WTC11 (cell line): ENCODE measurements around the gene TMEM88. TPM values are rescaled to one million over a fixed set of nuclear protein-coding genes. Genes with fewer than 3 reads are reported as not detected.

Source experiments
- ATAC-seq: fragments of 200-7000 bp; cut with Tn5 transposase; 2 replicates; pipeline ENCODE4 v1.10.0; 2021; ENCODE audit warnings: mild to moderate bottlenecking, moderate library complexity
- CTCF ChIA-PET: fragments of 300-600 bp; sonication (Branson Sonifier 250); formaldehyde crosslinking; loops from one replicate; lab custom pipeline; 2021; ENCODE audit warnings: antibody characterized with exemption; lab: Charles Lee
- POLR2A ChIA-PET: fragments of 350-600 bp; sonication (Branson Sonifier 250); formaldehyde crosslinking; loops from one replicate; lab custom pipeline; 2021; ENCODE audit warnings: antibody characterized with exemption; lab: Charles Lee
- DNase-seq: peaks from one replicate; pipeline ENCODE4 v3.0.0; 2021; ENCODE audit warnings: low spot score
- H3K27ac Mint-ChIP-seq: 2 replicates; pipeline ENCODE4 v1.8.0; 2021; ENCODE audit warnings: mixed read lengths
- H3K27me3 Mint-ChIP-seq: 2 replicates; pipeline ENCODE4 v1.8.0; 2021; ENCODE audit warnings: low read depth, mild to moderate bottlenecking, moderate library complexity, mixed read lengths
- H3K36me3 Mint-ChIP-seq: 2 replicates; pipeline ENCODE4 v1.8.0; 2021; ENCODE audit warnings: mixed read lengths
- H3K4me1 Mint-ChIP-seq: 2 replicates; pipeline ENCODE4 v1.8.0; 2022; ENCODE audit warnings: mixed read lengths
- H3K4me3 Mint-ChIP-seq: 2 replicates; pipeline ENCODE4 v1.8.0; 2021; ENCODE audit warnings: mild to moderate bottlenecking, moderate library complexity, mixed read lengths
- H3K9me3 Mint-ChIP-seq: 2 replicates; pipeline ENCODE4 v1.8.0; 2021; ENCODE audit warnings: mixed read lengths
- MYBL2 ChIP-seq: sonication (generic); formaldehyde crosslinking; IDR thresholded peaks from 2 replicates; pipeline ENCODE4 v1.8.1; 2023; ENCODE audit warnings: mild to moderate bottlenecking, moderate library complexity, missing genetic modification reagents
- NR1H2 ChIP-seq: sonication (generic); formaldehyde crosslinking; IDR thresholded peaks from 2 replicates; pipeline ENCODE4 v1.9.0; 2021; ENCODE audit warnings: mild to moderate bottlenecking, moderate library complexity, missing genetic modification reagents
- ZNF121 ChIP-seq: sonication (generic); formaldehyde crosslinking; IDR thresholded peaks from 2 replicates; pipeline ENCODE4 v1.8.0; 2023; ENCODE audit warnings: missing genetic modification reagents
- total RNA-seq: library from RNA; stranded (reverse); gene quantifications from 3 replicates; pipeline ENCODE4 v1.2.3, GENCODE V29; 2021
- TF ChIP-seq, protein P1 (sequence below): sonication (generic); formaldehyde crosslinking; IDR thresholded peaks from 2 replicates; pipeline ENCODE4 v1.8.1; 2023; ENCODE audit warnings: mild to moderate bottlenecking, moderate library complexity, missing genetic modification reagents
- TF ChIP-seq, protein P2 (sequence below): sonication (generic); formaldehyde crosslinking; IDR thresholded peaks from 2 replicates; pipeline ENCODE4 v1.8.1; 2023; ENCODE audit warnings: mild to moderate bottlenecking, missing genetic modification reagents
- TF ChIP-seq, protein P3 (sequence below): sonication (generic); formaldehyde crosslinking; IDR thresholded peaks from 2 replicates; pipeline ENCODE4 v1.8.0; 2022; ENCODE audit warnings: mild to moderate bottlenecking, missing genetic modification reagents
- TF ChIP-seq, protein P4 (sequence below): sonication (generic); formaldehyde crosslinking; IDR thresholded peaks from 2 replicates; pipeline ENCODE4 v1.8.1; 2022; ENCODE audit warnings: mild to moderate bottlenecking, moderate library complexity, missing genetic modification reagents
- TF ChIP-seq, protein P5 (sequence below): sonication (generic); formaldehyde crosslinking; IDR thresholded peaks from 2 replicates; pipeline ENCODE4 v1.8.0; 2023; ENCODE audit warnings: missing genetic modification reagents
- TF ChIP-seq, protein P6 (sequence below): fragments of 250-450 bp; sonication (Bioruptor Pico); IDR thresholded peaks from 2 replicates; pipeline ENCODE4 v2.1.2; 2022; ENCODE audit warnings: mild to moderate bottlenecking, moderate library complexity
- TF ChIP-seq, protein P7 (sequence below): sonication (generic); formaldehyde crosslinking; IDR thresholded peaks from 2 replicates; pipeline ENCODE4 v1.8.1; 2022; ENCODE audit warnings: low read depth, missing genetic modification reagents, borderline replicate concordance

TMEM88 gene
- total RNA-seq, 1 experiment from 2014 or later, result 2.9 TPM

DNA sequence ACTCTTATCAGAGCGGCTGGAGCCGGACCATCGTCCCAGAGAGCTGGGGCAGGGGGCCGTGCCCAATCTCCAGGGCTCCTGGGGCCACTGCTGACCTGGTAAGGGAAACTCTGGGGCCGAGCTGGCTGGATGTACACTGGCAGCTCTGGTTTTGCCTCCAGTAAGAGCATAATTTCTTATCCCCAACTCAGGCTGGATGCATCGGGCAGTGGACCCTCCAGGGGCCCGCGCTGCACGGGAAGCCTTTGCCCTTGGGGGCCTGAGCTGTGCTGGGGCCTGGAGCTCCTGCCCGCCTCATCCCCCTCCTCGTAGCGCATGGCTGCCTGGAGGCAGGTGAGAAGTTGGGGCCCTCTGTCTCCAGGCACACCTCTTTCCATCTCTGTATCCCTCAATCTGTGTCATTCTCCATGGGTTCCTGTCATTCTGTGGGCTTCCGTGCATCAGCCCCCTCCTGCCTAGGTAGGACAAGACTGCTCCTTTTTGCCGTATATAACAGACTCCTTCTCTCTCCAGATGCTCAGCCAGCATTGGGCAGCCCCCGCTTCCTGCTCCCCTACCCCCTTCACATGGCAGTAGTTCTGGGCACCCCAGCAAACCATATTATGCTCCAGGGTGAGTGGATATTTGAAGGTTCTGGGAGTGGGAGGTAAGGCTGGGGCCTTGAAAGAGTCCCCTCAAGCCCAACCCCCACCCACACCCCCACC is 9.4 kb upstream of the TMEM88 start:
- no peak overlapping the region for H3K27ac Mint-ChIP-seq

DNA sequence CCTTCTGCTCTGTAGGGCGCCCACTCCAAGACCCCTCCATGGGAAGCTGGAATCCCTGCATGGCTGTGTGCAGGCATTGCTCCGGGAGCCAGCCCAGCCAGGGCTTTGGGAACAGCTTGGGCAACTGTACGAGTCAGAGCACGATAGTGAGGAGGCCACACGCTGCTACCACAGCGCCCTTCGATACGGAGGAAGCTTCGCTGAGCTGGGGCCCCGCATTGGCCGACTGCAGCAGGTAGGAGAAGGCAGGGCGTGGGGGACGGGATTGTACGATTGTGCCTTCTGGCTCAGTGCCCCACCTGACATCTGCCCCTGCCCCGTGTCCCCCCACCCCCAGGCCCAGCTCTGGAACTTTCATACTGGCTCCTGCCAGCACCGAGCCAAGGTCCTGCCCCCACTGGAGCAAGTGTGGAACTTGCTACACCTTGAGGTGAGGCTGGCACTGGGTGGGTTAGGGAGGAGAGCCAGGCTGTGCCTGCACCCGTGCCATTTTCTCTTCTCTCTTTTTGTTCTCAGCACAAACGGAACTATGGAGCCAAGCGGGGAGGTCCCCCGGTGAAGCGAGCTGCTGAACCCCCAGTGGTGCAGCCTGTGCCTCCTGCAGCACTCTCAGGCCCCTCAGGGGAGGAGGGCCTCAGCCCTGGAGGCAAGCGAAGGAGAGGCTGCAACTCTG is 8.7 kb upstream of the TMEM88 start:
- Mint-ChIP-seq H3K27ac (no peak overlapping the region), H3K4me3 (no peak overlapping the region), H3K9me3 (no peaks in the 10 kb centered on the region), H3K4me1 (peaks cover 18% of the 10 kb centered on the region), H3K36me3 (no peaks in the 10 kb centered on the region), H3K27me3 (peaks cover 27% of the 10 kb centered on the region)
- ChIA-PET POLR2A (interaction anchor here (1.7 kb wide), 1 partner anchor 10 kb away, joined by 8 read pairs; no protein-coding TSS in a partner anchor), CTCF (interaction anchor here (1.1 to 7.0 kb wide), 7 partner anchors 9 to 195 kb away, joined by 3 to 66 read pairs (median 6); partner anchors contain the start of genes CYB5D1, KDM6B and NAA38)
- ATAC-seq (no peak), DNase-seq (no peak)
- TF ChIP-seq MYBL2 (no peak), ZNF121 (CRISPR knock-in tag) (no peak), NR1H2 (no peak)
- TF ChIP-seq, protein P1, sequence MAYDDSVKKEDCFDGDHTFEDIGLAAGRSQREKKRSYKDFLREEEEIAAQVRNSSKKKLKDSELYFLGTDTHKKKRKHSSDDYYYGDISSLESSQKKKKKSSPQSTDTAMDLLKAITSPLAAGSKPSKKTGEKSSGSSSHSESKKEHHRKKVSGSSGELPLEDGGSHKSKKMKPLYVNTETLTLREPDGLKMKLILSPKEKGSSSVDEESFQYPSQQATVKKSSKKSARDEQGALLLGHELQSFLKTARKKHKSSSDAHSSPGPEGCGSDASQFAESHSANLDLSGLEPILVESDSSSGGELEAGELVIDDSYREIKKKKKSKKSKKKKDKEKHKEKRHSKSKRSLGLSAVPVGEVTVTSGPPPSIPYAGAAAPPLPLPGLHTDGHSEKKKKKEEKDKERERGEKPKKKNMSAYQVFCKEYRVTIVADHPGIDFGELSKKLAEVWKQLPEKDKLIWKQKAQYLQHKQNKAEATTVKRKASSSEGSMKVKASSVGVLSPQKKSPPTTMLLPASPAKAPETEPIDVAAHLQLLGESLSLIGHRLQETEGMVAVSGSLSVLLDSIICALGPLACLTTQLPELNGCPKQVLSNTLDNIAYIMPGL (CRISPR knock-in tag), result no peak
- TF ChIP-seq, protein P2, sequence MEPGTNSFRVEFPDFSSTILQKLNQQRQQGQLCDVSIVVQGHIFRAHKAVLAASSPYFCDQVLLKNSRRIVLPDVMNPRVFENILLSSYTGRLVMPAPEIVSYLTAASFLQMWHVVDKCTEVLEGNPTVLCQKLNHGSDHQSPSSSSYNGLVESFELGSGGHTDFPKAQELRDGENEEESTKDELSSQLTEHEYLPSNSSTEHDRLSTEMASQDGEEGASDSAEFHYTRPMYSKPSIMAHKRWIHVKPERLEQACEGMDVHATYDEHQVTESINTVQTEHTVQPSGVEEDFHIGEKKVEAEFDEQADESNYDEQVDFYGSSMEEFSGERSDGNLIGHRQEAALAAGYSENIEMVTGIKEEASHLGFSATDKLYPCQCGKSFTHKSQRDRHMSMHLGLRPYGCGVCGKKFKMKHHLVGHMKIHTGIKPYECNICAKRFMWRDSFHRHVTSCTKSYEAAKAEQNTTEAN (CRISPR knock-in tag), result no peak
- TF ChIP-seq, protein P3, sequence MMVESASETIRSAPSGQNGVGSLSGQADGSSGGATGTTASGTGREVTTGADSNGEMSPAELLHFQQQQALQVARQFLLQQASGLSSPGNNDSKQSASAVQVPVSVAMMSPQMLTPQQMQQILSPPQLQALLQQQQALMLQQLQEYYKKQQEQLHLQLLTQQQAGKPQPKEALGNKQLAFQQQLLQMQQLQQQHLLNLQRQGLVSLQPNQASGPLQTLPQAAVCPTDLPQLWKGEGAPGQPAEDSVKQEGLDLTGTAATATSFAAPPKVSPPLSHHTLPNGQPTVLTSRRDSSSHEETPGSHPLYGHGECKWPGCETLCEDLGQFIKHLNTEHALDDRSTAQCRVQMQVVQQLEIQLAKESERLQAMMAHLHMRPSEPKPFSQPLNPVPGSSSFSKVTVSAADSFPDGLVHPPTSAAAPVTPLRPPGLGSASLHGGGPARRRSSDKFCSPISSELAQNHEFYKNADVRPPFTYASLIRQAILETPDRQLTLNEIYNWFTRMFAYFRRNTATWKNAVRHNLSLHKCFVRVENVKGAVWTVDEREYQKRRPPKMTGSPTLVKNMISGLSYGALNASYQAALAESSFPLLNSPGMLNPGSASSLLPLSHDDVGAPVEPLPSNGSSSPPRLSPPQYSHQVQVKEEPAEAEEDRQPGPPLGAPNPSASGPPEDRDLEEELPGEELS (CRISPR knock-in tag), result no peak

More for the DNA sequence above, 9.4 kb upstream of the TMEM88 start:
- no peak for ATAC-seq
- no peak for DNase-seq
- H3K4me3 Mint-ChIP-seq, result peak overlapping the region; percentile 81
- H3K36me3 Mint-ChIP-seq, result no peaks in the 10 kb centered on the region
- peaks cover 18% of the 10 kb centered on the region for H3K4me1 Mint-ChIP-seq
- CTCF ChIA-PET, result interaction anchor here (0.7 to 7.0 kb wide), 15 partner anchors 8 to 228 kb away, joined by 3 to 66 read pairs (median 6); partner anchors contain the start of genes CYB5D1, KDM6B, NAA38 and TP53
- H3K9me3 Mint-ChIP-seq, result no peaks in the 10 kb centered on the region
- H3K27me3 Mint-ChIP-seq, result peaks cover 29% of the 10 kb centered on the region
- POLR2A ChIA-PET, result interaction anchor here (0.9 to 1.7 kb wide), 3 partner anchors 10 to 12 kb away, joined by 3 to 11 read pairs (median 8); partner anchors contain the start of genes CYB5D1 and NAA38
- TF ChIP-seq, protein P4, sequence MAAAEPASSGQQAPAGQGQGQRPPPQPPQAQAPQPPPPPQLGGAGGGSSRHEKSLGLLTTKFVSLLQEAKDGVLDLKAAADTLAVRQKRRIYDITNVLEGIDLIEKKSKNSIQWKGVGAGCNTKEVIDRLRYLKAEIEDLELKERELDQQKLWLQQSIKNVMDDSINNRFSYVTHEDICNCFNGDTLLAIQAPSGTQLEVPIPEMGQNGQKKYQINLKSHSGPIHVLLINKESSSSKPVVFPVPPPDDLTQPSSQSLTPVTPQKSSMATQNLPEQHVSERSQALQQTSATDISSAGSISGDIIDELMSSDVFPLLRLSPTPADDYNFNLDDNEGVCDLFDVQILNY (CRISPR knock-in tag), result no peak
- TF ChIP-seq, protein P5, sequence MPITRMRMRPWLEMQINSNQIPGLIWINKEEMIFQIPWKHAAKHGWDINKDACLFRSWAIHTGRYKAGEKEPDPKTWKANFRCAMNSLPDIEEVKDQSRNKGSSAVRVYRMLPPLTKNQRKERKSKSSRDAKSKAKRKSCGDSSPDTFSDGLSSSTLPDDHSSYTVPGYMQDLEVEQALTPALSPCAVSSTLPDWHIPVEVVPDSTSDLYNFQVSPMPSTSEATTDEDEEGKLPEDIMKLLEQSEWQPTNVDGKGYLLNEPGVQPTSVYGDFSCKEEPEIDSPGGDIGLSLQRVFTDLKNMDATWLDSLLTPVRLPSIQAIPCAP, result no peak
- TF ChIP-seq, protein P6, sequence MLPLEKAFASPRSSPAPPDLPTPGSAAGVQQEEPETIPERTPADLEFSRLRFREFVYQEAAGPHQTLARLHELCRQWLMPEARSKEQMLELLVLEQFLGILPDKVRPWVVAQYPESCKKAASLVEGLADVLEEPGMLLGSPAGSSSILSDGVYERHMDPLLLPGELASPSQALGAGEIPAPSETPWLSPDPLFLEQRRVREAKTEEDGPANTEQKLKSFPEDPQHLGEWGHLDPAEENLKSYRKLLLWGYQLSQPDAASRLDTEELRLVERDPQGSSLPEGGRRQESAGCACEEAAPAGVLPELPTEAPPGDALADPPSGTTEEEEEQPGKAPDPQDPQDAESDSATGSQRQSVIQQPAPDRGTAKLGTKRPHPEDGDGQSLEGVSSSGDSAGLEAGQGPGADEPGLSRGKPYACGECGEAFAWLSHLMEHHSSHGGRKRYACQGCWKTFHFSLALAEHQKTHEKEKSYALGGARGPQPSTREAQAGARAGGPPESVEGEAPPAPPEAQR (CRISPR knock-in tag), result no peak
- TF ChIP-seq, protein P7, sequence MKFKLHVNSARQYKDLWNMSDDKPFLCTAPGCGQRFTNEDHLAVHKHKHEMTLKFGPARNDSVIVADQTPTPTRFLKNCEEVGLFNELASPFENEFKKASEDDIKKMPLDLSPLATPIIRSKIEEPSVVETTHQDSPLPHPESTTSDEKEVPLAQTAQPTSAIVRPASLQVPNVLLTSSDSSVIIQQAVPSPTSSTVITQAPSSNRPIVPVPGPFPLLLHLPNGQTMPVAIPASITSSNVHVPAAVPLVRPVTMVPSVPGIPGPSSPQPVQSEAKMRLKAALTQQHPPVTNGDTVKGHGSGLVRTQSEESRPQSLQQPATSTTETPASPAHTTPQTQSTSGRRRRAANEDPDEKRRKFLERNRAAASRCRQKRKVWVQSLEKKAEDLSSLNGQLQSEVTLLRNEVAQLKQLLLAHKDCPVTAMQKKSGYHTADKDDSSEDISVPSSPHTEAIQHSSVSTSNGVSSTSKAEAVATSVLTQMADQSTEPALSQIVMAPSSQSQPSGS (CRISPR knock-in tag), result no peak
